Body of pancreas (tissue), 4 donors: ENCODE results near the gene MEN1. TPM values are rescaled to one million over a fixed set of nuclear protein-coding genes. Genes with fewer than 3 reads are reported as not detected.
A peak's percentile ranks its signal among the peaks of the same experiment; 100 is the strongest.

Experiments
- ATAC-seq: fragments of 150-250 bp; one replicate; pipeline ENCODE4 v1.9.1; 2016
- DNase-seq, 4 donors: peaks; one replicate each; pipeline ENCODE4 v3.0.0-alpha.2; 2019
- H3K27ac ChIP-seq, 4 donors: fragments of 200-600 bp; sonication (generic); 1 replicate in 3 of 4; 2 replicates in 1 of 4; pipeline versions ENCODE4 v1.5.1 to v1.6.1; 2016 to 2019; ENCODE audit warnings: mild to moderate bottlenecking in 1 of 4, mixed read lengths in 1 of 4, moderate library complexity in 1 of 4
- H3K27me3 ChIP-seq, 2 donors: fragments of 200-600 bp; sonication (generic); one replicate each; pipeline ENCODE4 v1.6.0; 2016; ENCODE audit warnings: mild to moderate bottlenecking in 1 of 2
- H3K36me3 ChIP-seq, 2 donors: fragments of 200-600 bp; sonication (generic); replicated peaks in 1 of 2; 2 replicates each; pipeline ENCODE4 v1.5.1; 2016; ENCODE audit warnings: low read depth in 2 of 2; ENCODE audit not compliant: insufficient read depth in 1 of 2
- H3K4me1 ChIP-seq: fragments of 200-600 bp; sonication (generic); one replicate; pipeline ENCODE4 v1.6.0; 2016
- H3K4me3 ChIP-seq, 2 donors: fragments of 200-600 bp; sonication (generic); 1 replicate in 1 of 2; 2 replicates in 1 of 2; pipeline ENCODE4 v1.5.1; 2016 to 2019
- H3K9me3 ChIP-seq, 3 donors: fragments of 200-600 bp; sonication (generic); 1 replicate in 2 of 3; 2 replicates in 1 of 3; pipeline ENCODE4 v1.5.1; 2016
- CTCF ChIP-seq, 7 experiments: fragments of 450-650 bp in 4 of 7; fragments of 200-600 bp in 3 of 7; sonication (generic) in 3 of 7; IDR thresholded peaks; one replicate each; pipeline ENCODE4 v1.5.1; 2016 to 2019; ENCODE audit warnings: antibody characterized with exemption in 7 of 7
- POLR2A ChIP-seq, 3 donors: fragments of 450-650 bp; IDR thresholded peaks; one replicate each; pipeline ENCODE4 v1.6.1; 2016; ENCODE audit warnings: antibody characterized with exemption in 3 of 3, mild to moderate bottlenecking in 2 of 3
- WGBS, 2 donors: methylation state at CpG; one replicate each; pipeline ENCODE4 v1.1.5; 2017; 5-methylcytosine and 5-hydroxymethylcytosine counted together
- intact Hi-C: fragments of 100-400 bp; cut with DNase I; formaldehyde crosslinking; loops from one replicate; pipeline ENCODE4 v1.15.1; 2023
- total RNA-seq, 2 donors: library from RNA; depleted of rRNA; stranded (reverse); fragments of >200 nt; gene quantifications; one replicate each; pipeline ENCODE4 v1.1.0, GENCODE V29; 2016

The MEN1 gene
- total RNA-seq, 2 donors from 2014 or later: 18.8 to 18.9 TPM

GRCh38 chr11:64834723-64835615 lies 24.6 kb upstream of the MEN1 start:
- no peaks in the 10 kb centered on the region for H3K27me3 ChIP-seq
- intact Hi-C loops: no loop called here
- no peaks in the 10 kb centered on the region for H3K9me3 ChIP-seq
- TF ChIP-seq POLR2A (IDR thresholded peaks at IDR 0.05): no peak
- no peak for TF ChIP-seq CTCF (IDR thresholded peaks at IDR 0.05)
- no peak overlapping the region for H3K4me3 ChIP-seq
- H3K27ac ChIP-seq: peak overlapping the region in 3 of 4 donors; percentile 24 to 54 (median 54)
- ATAC-seq: peak; percentile 65
- DNase-seq: peak; percentile 64 to 95 (median 73)
- peaks cover 11 to 37% of the 10 kb centered on the region in 2 donors for H3K36me3 ChIP-seq
- H3K4me1 ChIP-seq: peaks cover 9% of the 10 kb centered on the region
- WGBS, 2 donors: 74% methylated on average over 14 to 26 of the region's 29 CpGs

- TF ChIP-seq CTCF (IDR thresholded peaks at IDR 0.05): no peak
- TF ChIP-seq POLR2A (IDR thresholded peaks at IDR 0.05): no peak
- peaks cover 15 to 35% of the 10 kb centered on the region in 2 donors for H3K36me3 ChIP-seq
- intact Hi-C loops: no loop called here
- no peaks in the 10 kb centered on the region for H3K27me3 ChIP-seq
- no peak overlapping the region for H3K27ac ChIP-seq
- no peak overlapping the region for H3K4me3 ChIP-seq
- 92 to 100% methylated on average over 5 to 24 of the region's 25 CpGs for WGBS, 2 donors
- ATAC-seq: no peak
- H3K9me3 ChIP-seq: no peaks in the 10 kb centered on the region
- H3K4me1 ChIP-seq: peaks cover 9% of the 10 kb centered on the region
- DNase-seq: no peak
These were observed 23.8 kb upstream of the MEN1 start for GRCh38 chr11:64834031-64834722.

GRCh38 chr11:64833509-64833908 lies 23.2 kb upstream of the MEN1 start:
- intact Hi-C loops: no loop called here
- H3K36me3 ChIP-seq: peaks cover 15 to 30% of the 10 kb centered on the region in 2 donors
- DNase-seq: no peak

GRCh38 chr11:64833198-64833502 lies 22.8 kb upstream of the MEN1 start:
- intact Hi-C loops: no loop called here
- no peak for TF ChIP-seq POLR2A (IDR thresholded peaks at IDR 0.05)
- no peak for TF ChIP-seq CTCF (IDR thresholded peaks at IDR 0.05)
- Histone ChIP-seq H3K36me3 (peaks cover 15 to 27% of the 10 kb centered on the region in 2 donors), H3K4me3 (no peak overlapping the region), H3K9me3 (no peaks in the 10 kb centered on the region), H3K27me3 (no peaks in the 10 kb centered on the region), H3K4me1 (peaks cover 9% of the 10 kb centered on the region), H3K27ac (no peak overlapping the region)
- ATAC-seq: no peak
- no peak for DNase-seq
- 60 to 89% methylated on average over 1 to 12 of the region's 12 CpGs for WGBS, 2 donors

More at GRCh38 chr11:64833509-64833908, 23.2 kb upstream of the MEN1 start:
- no peak overlapping the region for H3K4me3 ChIP-seq
- no peaks in the 10 kb centered on the region for H3K27me3 ChIP-seq
- no peak overlapping the region for H3K27ac ChIP-seq
- TF ChIP-seq CTCF (IDR thresholded peaks at IDR 0.05) (no peak), POLR2A (IDR thresholded peaks at IDR 0.05) (no peak)
- WGBS, 2 donors: 91% methylated on average over 9 of the region's 10 CpGs; no CpG with 5 or more reads in 1 of the 2 donors
- ATAC-seq: no peak
- no peaks in the 10 kb centered on the region for H3K9me3 ChIP-seq
- H3K4me1 ChIP-seq: peaks cover 9% of the 10 kb centered on the region
